Inflammatory macrophage treated with lipopolysaccharide for 4 hours (primary cell): Measurements from ENCODE around the gene PRAMEF18.
"Not testable (repeated sequence)": the region's sequence is repeated elsewhere in the genome, so short reads cannot be mapped to it uniquely, and the experiment has no call there.

Experiments
- DNase-seq: peaks from one replicate; pipeline ENCODE4 v3.0.0-alpha.2; 2020

The PRAMEF18 gene

GRCh38 chr1:13201309-13201708, 24.6 kb downstream of the PRAMEF18 start, which contains the start of gene PRAMEF13:
TSS of gene PRAMEF13 (minus strand) at chr1:13201409. CDS start at chr1:13199589, 1,820 bp downstream.
- not testable (repeated sequence) for DNase-seq
